Colonic mucosa (tissue), 4 donors: ENCODE results near the gene SIPA1L3. TPM values are rescaled to one million over a fixed set of nuclear protein-coding genes. Genes with fewer than 3 reads are reported as not detected.

Experiments used
- DNase-seq: peaks from one replicate; pipeline ENCODE4 v3.0.0-alpha.2; 2020
- H3K27ac ChIP-seq: fragments of 200-600 bp; one replicate; pipeline ENCODE4 v1.8.0; 2021
- H3K27me3 ChIP-seq: fragments of 200-600 bp; one replicate; pipeline ENCODE4 v1.8.0; 2021
- H3K36me3 ChIP-seq: fragments of 200-600 bp; one replicate; pipeline ENCODE4 v1.8.0; 2021
- H3K4me1 ChIP-seq: fragments of 200-600 bp; one replicate; pipeline ENCODE4 v1.8.0; 2021; ENCODE audit warnings: mild to moderate bottlenecking
- H3K4me3 ChIP-seq: fragments of 200-600 bp; one replicate; pipeline ENCODE4 v1.8.0; 2021
- H3K9ac ChIP-seq, 2 donors: one replicate each; pipeline ENCODE4 v1.7.0; 2013; ENCODE audit warnings: control low read depth in 2 of 2, low read depth in 2 of 2, low read length in 2 of 2
- H3K9me3 ChIP-seq: fragments of 200-600 bp; one replicate; pipeline ENCODE4 v1.8.0; 2021
- intact Hi-C: fragments of 100-400 bp; cut with DNase I; formaldehyde crosslinking; loops from one replicate; pipeline ENCODE4 v1.14.1; 2022
- total RNA-seq, 2 donors: library from RNA; stranded (reverse); fragmentation: NEBNext Ultra II Directional in 1 of 2; extraction: Animal tissue kit (Norgen Biotek cat#: 25700) in 1 of 2; gene quantifications; one replicate each; pipeline ENCODE4 v1.2.1, GENCODE V29; 2021
- TF ChIP-seq, protein P1 (sequence below): fragments of 200-600 bp; IDR thresholded peaks from one replicate; pipeline ENCODE4 v1.8.0; 2022; ENCODE audit warnings: antibody characterized with exemption, mild to moderate bottlenecking
- donor health status: healthy.
- donor health status: DM: no; HTN: no; CAD: no.
- donor health status: DM: no; HTN: no; CAD: no.

SIPA1L3 gene
- total RNA-seq, 2 donors from 2014 or later, result 98.6 to 113 TPM

- no peak overlapping the region for H3K27ac ChIP-seq
- intact Hi-C loops, result no loop called here
- peaks cover 6% of the 10 kb centered on the region for H3K4me1 ChIP-seq
- H3K9ac ChIP-seq, result no peak overlapping the region
- H3K27me3 ChIP-seq, result no peaks in the 10 kb centered on the region
- TF ChIP-seq, protein P1, sequence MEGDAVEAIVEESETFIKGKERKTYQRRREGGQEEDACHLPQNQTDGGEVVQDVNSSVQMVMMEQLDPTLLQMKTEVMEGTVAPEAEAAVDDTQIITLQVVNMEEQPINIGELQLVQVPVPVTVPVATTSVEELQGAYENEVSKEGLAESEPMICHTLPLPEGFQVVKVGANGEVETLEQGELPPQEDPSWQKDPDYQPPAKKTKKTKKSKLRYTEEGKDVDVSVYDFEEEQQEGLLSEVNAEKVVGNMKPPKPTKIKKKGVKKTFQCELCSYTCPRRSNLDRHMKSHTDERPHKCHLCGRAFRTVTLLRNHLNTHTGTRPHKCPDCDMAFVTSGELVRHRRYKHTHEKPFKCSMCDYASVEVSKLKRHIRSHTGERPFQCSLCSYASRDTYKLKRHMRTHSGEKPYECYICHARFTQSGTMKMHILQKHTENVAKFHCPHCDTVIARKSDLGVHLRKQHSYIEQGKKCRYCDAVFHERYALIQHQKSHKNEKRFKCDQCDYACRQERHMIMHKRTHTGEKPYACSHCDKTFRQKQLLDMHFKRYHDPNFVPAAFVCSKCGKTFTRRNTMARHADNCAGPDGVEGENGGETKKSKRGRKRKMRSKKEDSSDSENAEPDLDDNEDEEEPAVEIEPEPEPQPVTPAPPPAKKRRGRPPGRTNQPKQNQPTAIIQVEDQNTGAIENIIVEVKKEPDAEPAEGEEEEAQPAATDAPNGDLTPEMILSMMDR, result no peak
- no peak overlapping the region for H3K4me3 ChIP-seq
- H3K9me3 ChIP-seq, result no peaks in the 10 kb centered on the region
- H3K36me3 ChIP-seq, result no peaks in the 10 kb centered on the region
- no peak for DNase-seq
Measured at GRCh38 chr19:37977992-37978391, 71.0 kb downstream of the SIPA1L3 start.

DNA sequence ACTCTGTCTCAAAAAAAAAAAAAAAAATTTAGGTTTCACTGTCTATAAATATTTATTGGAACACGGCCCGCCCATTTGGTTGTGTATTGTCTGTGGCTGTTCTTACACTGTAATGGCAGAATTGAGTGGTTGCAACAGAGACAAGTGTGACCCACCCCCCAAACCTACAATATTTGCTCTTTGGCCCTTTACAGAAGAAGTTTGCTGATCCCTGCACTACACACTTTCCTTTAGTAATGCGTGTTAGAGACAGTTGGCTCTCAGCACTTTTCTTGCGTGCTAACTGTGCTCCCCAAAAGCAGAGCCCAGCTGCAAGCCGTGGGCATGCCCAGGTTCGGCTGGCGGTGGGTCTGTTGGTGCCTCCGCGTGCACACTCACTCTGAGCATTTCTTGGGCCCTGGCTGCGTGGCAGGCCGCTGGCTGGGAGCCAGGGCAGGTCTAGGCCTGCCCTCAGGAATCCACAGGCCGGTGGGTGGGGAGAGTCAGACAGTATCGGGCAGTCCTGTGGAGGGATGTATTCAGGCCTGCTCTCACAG is 72.6 kb downstream of the SIPA1L3 start:
- DNase-seq, result peak; percentile 42
- H3K9me3 ChIP-seq, result no peaks in the 10 kb centered on the region
- peaks cover 6% of the 10 kb centered on the region for H3K4me1 ChIP-seq
- H3K4me3 ChIP-seq, result no peak overlapping the region
- no peaks in the 10 kb centered on the region for H3K27me3 ChIP-seq
- peak overlapping the region in 1 of 2 donors; percentile 21 for H3K9ac ChIP-seq
- TF ChIP-seq, protein P1, result no peak
- intact Hi-C loops, result loop anchor here (10.0 kb wide), 1 partner anchor 75 kb away; the partner anchor contains the start of genes SIPA1L3 and WDR87
- H3K36me3 ChIP-seq, result no peaks in the 10 kb centered on the region
- no peak overlapping the region for H3K27ac ChIP-seq

GRCh38 chr19:37980419-37981170 is 73.6 kb downstream of the SIPA1L3 start:
- H3K9ac ChIP-seq, result peak overlapping the region in 1 of 2 donors; percentile 28
- no peak overlapping the region for H3K4me3 ChIP-seq
- DNase-seq, result no peak
- intact Hi-C loops, result loop anchor here (10.0 kb wide), 1 partner anchor 76 kb away; the partner anchor contains the start of genes SIPA1L3 and WDR87
- TF ChIP-seq, protein P1, result no peak
- H3K27me3 ChIP-seq, result no peaks in the 10 kb centered on the region
- H3K4me1 ChIP-seq, result peaks cover 6% of the 10 kb centered on the region
- no peaks in the 10 kb centered on the region for H3K9me3 ChIP-seq
- H3K27ac ChIP-seq, result no peak overlapping the region
- H3K36me3 ChIP-seq, result no peaks in the 10 kb centered on the region

DNA sequence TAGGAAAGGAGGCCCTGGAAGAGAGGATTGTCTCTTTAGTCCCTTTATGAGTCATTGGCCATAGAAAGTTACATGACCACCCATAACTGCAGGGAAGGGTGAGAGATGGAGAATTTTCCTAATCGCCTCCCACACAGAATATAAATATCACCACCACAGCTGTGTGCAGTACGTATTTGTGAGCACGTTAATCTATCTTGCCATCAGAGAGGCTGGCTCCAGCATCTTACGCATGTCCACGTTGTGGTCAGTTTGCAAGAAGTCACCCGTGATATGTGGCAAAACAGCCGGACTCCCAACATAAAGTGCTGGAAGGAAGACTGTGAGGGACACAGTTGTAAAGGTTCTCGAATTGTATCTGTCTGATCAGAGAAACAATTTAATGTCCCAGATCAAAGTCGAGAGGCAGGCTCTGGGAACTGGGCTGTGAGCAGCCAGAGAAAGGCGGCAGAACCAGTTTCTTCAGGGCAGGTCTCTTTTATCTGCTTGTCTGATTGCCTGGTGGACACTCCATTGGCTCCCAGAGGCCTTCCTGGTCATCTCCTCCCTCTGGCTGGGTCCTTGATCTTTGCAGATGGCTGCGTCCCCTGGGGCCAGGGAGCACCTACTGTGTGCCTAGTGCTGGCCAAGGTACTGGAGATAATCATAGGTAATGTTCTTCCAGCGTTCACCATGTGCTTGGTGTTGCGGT is 74.9 kb downstream of the SIPA1L3 start:
- Histone ChIP-seq H3K9ac (peak overlapping the region in 1 of 2 donors; percentile 64), H3K36me3 (no peaks in the 10 kb centered on the region), H3K27me3 (no peaks in the 10 kb centered on the region), H3K9me3 (no peaks in the 10 kb centered on the region), H3K27ac (peak overlapping the region; percentile 45), H3K4me1 (peaks cover 6% of the 10 kb centered on the region), H3K4me3 (no peak overlapping the region)
- intact Hi-C loops, result loop anchor here (10.0 kb wide), 1 partner anchor 77 kb away; the partner anchor contains the start of genes SIPA1L3 and WDR87
- peak; percentile 79 for DNase-seq
- TF ChIP-seq, protein P1, result no peak

- Histone ChIP-seq H3K4me3 (no peak overlapping the region), H3K27me3 (no peaks in the 10 kb centered on the region), H3K36me3 (no peaks in the 10 kb centered on the region), H3K27ac (peak overlapping the region; percentile 45), H3K9me3 (no peaks in the 10 kb centered on the region), H3K4me1 (peaks cover 10% of the 10 kb centered on the region), H3K9ac (no peak overlapping the region)
- intact Hi-C loops, result loop anchor here (10.0 kb wide), 1 partner anchor 78 kb away; the partner anchor contains the start of genes SIPA1L3 and WDR87
- no peak for DNase-seq
- TF ChIP-seq, protein P1, result no peak
Measured at GRCh38 chr19:37982655-37983054, 75.6 kb downstream of the SIPA1L3 start.
